Cardiac septum (tissue), 1 donor: ENCODE results near the gene SFRP5. TPM values are rescaled to one million over a fixed set of nuclear protein-coding genes. Genes with fewer than 3 reads are reported as not detected.

Source experiments
- DNase-seq: peaks from one replicate; pipeline ENCODE4 v3.0.0-alpha.2; 2020; ENCODE audit warnings: low spot score
- intact Hi-C: fragments of 100-400 bp; cut with DNase I; formaldehyde crosslinking; loops from one replicate; pipeline ENCODE4 v1.14.0; 2022
- total RNA-seq: library from RNA; stranded (reverse); fragmentation: NEBNext Ultra II Directional; extraction: Animal tissue kit (Norgen Biotek cat#: 25700); gene quantifications from one replicate; pipeline ENCODE4 v1.2.1, GENCODE V29; 2021
- donor health status: DM: no; HTN: no; CAD: no.

SFRP5 gene
- total RNA-seq, 1 donor from 2014 or later, result 3.2 TPM

GRCh38 chr10:97747573-97747972, 24.2 kb downstream of the SFRP5 start:
- no peak for DNase-seq
- intact Hi-C loops, result no loop called here

DNA sequence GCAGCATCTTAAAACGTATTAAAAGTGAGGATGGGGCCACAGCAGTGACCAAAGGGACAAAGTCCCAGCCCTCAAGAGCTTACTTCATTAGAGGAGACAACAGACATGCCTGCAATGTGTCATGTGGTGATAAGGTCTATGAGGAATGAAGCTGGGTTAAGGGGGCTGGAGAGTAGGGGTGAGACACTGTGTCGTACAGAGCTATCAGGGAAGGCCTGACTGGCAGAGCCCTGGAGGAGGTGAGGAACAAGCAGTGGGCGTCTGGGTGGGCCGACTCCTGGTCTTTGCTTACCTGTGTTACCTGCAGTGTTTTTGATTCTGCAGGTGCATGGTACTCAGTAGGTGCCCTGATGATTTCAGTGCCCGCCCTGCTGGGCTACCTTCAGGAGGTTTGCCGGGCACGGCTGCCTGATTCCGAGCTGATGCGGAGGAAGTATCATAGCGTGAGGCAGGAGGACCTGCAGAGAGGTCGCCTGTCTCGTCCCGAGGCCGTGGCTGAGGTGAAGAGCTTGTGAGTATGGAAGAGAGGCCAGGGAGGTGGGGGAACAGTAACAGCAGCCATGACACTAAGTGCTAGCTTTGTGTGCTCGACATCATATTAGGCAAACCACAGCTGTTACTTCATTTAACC, 27.3 kb downstream of the SFRP5 start:
- intact Hi-C loops, result no loop called here

DNA sequence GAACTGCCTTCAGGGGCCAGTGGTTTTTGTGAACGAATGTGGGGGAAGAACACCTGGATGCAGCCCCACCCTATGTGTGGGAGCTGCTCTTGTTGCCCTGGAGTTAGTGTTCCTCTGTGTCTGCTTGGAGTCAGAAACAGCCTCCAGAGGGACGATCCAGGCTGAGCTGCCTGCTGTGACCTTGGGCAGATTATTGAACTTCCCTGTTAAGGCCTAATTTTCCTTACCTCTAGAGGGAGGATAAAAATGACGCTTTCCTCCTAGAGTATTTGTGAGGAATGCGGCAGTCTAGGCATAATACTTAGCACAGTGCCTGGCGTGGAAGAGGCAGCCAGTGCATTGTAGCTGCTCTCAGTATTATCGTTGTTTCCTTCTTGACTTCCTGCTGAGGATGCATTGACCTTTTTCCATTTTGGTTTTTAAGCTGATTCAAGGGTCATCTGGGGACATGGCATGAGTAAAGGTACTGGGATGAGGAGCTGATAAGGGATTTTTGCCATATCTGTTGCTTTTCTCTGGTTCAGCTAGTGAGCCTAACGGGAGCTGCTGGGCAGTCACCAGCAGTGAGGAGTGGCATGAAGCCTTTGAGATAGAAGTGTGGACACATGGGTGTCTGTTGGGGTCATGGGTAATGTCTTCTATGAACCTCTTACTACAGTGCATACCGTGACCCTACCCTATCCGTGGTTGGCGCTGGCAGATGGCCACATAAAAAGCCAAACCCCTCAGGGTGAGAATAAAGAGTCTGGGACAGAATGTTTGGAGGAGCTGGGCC, 28.4 kb downstream of the SFRP5 start:
- no peak for DNase-seq
- intact Hi-C loops, result no loop called here

More for the DNA sequence above, 27.3 kb downstream of the SFRP5 start:
- DNase-seq, result no peak

- intact Hi-C loops, result no loop called here
- DNase-seq, result no peak
These were observed 31.2 kb downstream of the SFRP5 start for GRCh38 chr10:97740613-97741012.

DNA sequence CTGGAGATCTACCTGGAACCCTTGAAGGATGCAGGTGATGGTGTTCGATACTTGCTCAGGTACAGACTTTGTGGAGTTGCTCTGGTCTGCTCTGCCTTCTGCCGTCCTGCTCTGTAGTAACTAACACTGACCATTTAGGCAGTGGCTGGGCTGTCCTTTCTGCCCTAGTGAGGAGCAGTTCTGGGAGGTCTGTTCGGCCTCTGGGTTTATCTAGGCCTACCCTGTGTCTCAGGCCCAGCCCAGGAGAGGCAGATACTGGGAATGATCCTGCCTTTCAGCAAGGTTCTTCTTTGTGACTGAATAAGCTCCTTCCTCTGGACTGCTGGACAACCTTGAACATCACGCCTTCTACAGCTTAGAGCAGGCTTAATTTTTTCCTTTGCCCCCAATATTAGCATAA, 33.2 kb downstream of the SFRP5 start:
- no peak for DNase-seq
- intact Hi-C loops, result no loop called here

GRCh38 chr10:97737770-97738265, 34.0 kb downstream of the SFRP5 start:
- intact Hi-C loops, result loop anchor here (2.0 kb wide), 1 partner anchor 51 kb away; the partner anchor contains the start of gene AVPI1

GRCh38 chr10:97736902-97737769, 34.7 kb downstream of the SFRP5 start, which contains the start of gene ZFYVE27:
Gene ZFYVE27 (plus strand): TSS chr10:97737128. CDS start chr10:97738478, 1,350 bp downstream.
- DNase-seq, result peak; percentile 98
- intact Hi-C loops, result loop anchor here (2.0 kb wide), 1 partner anchor 50 kb away; the partner anchor contains the start of gene AVPI1

More at GRCh38 chr10:97737770-97738265, 34.0 kb downstream of the SFRP5 start:
- no peak for DNase-seq

GRCh38 chr10:97736403-97736901, 35.3 kb downstream of the SFRP5 start:
- DNase-seq, result no peak
- intact Hi-C loops, result loop anchor here (2.0 kb wide), 1 partner anchor 50 kb away; the partner anchor contains the start of gene AVPI1

DNA sequence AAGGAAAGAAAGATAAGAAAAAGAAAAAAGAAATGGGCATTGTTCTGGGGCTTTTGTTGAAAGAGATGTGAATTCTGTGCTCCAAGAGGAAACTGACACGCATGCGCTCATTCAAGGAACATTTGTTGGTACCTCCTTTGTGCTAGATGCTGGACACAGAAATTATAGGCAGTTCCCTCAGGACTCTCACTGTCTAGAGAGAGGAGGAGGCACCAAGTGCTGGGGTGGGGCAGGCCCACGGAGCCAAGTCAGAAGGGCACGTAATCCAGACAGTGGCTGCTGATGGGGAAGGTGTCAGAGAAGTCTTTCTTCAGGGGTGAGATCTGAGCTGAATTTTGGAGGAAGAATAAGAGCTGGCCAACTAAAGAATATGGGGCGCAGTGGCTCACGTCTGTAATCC, 37.8 kb downstream of the SFRP5 start:
- intact Hi-C loops, result loop anchor here (5.0 kb wide), 1 partner anchor 57 kb away; no protein-coding TSS in a partner anchor
- no peak for DNase-seq

DNA sequence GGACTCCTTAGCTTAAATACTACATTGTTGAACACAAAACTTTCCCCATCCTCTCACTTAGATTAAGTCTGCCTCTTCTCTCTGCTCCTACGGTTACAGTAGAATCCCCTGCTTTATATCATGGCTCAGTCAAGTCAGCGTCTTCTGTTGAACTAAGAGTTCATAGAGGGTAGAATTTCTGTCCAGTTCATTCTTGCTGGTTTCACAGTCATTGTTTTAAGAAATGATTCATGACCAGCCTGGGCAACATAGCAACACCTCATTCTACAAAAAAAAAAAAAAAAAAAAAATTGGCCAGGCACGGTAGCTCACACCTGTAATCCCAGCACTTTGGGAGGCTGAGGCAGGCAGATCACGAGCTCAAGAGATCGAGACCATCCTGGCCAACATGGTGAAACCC, 38.5 kb downstream of the SFRP5 start:
- intact Hi-C loops, result loop anchor here (5.0 kb wide), 1 partner anchor 56 kb away; no protein-coding TSS in a partner anchor
- DNase-seq, result no peak

- no peak for DNase-seq
- intact Hi-C loops, result loop anchor here (5.0 kb wide), 1 partner anchor 55 kb away; no protein-coding TSS in a partner anchor
These were observed 39.8 kb downstream of the SFRP5 start for GRCh38 chr10:97732052-97732359.

GRCh38 chr10:97731346-97732051, 40.3 kb downstream of the SFRP5 start:
- intact Hi-C loops, result loop anchor here (1.0 to 5.0 kb wide), 2 partner anchors 22 to 54 kb away; no protein-coding TSS in a partner anchor
- no peak for DNase-seq

DNA sequence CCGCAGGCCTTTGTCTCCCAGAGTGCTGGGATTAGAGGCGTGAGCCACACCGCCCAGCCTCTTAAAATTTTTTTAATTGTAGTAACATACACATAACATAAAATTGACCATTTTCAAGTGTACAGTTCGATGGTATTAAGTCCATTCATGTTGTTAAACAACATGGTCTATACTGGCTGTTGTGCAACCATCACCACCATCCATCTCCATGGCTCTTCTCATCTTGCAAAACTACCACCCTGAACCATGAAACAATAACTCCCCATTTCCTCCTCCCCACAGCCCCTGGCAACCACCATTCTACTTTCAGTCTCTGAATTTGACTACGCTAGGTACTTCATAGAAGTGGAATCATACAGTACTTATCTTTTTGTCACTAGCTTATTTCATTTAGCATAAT, 42.8 kb downstream of the SFRP5 start:
- no peak for DNase-seq
- intact Hi-C loops, result no loop called here

DNA sequence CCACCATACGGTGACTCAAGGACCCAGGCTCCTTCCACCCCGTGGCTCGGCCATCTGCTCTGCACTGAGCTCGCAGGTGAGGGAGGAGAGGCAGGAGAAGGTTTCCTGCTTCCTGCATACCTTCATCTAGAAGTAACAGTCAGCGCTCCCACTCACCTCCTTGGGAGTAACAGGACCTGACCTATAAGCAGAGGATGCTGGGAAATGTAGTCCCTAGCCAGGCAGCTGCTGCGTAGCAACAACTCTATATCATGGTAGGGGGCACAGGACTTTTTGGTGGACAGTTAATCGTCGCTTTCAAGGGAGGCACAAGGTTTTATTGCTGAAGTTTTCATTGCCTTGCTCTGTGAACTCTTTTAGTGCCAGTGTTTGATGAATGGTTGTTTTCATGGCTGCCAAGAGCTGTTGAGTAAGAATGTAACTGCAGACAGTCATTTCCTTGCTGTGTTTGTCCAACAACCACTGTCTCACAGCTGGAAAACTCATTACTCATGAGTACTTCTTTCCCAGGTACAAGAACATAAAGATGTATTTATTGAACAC, 45.1 kb downstream of the SFRP5 start:
- intact Hi-C loops, result no loop called here
- no peak for DNase-seq

DNA sequence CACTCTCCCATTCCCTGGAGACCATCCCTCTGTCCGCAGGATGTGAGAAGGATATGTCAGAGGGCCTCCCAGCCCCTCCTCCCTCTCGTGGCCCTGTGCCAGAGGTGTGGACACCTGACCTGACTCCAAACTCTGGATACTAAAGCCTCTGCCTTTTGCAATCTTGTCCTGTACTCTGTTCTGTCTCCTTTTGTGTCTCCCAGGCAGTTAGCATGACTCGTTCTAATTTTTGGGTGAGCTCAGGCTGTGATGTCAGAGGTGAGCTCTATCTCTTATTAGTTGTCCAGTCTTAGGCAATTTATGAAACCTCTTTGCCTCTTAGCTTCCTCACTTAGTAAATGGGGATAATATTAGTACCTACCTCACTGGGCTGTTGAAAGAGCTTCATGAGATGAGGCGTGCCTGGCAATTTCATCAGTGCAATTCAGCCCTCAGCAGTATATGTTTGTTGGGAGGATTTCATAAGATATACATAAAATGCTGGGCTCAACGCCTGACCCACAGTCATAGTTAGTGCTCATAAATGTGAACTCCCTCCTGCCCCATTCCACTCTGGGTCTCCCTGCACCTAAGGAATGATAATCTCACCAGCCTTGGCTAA, 47.4 kb downstream of the SFRP5 start:
- intact Hi-C loops, result no loop called here
- no peak for DNase-seq

DNA sequence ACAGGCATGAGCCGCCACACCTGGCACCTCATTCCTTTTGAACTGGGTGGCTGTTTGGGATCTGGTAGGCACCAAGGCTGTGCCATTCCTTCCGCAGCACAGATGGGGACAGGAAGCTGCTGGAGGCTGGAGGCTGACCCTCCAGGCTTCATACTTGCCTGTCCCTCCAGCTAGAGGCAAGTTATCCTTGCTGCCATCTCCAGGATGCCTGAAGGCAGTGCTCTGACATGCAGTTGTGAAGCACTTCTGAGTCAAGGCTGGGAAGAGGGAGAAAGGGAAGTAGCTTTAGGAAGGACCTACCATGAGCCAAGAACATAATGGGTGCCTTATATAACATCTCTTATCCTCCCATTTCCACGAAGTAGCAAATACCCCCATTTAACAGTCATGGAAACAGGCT, 48.8 kb downstream of the SFRP5 start:
- DNase-seq, result no peak
- intact Hi-C loops, result no loop called here

GRCh38 chr10:97721871-97722780, 49.7 kb downstream of the SFRP5 start:
- no peak for DNase-seq
- intact Hi-C loops, result no loop called here
